SU-DHL-6 (cell line): ENCODE data around the gene COL25A1.

Source experiments
- EZH2phosphoT487 ChIP-seq: fragments of 200-600 bp; sonication (generic), shearing (Covaris generic); conservative IDR thresholded peaks from 2 replicates; pipeline ENCODE4 v1.6.1; 2018; ENCODE audit warnings: mild to moderate bottlenecking, antibody characterized with exemption, low read length, moderate library complexity, mixed read lengths
- TF ChIP-seq, protein P1 (sequence below): fragments of 200-600 bp; sonication (generic); IDR thresholded peaks from one replicate; pipeline ENCODE4 v1.5.1; 2017; ENCODE audit warnings: antibody characterized with exemption, mild to moderate bottlenecking, low read length, moderate library complexity; ENCODE audit not compliant: insufficient read depth, poor library complexity, severe bottlenecking

DNA sequence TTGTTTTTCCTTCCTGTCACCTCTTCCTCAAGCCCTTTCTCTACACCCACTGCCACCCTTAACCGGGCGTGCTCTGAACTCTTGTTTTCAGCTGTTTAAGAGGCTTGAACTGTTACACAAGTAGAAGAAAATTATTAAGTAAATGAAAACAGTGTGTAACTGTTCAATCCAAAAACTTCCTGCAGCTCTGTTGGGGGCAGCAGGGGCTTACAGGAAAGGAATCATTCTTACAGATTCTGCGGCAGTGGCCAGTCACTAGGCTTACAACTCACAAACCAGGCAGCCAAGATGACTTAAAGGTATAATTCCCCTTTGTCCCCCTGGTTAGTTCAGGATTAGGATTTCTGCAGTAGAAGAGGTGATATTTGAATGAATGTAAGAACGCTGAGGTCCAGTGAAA is 469.4 kb downstream of the COL25A1 start:
- TF ChIP-seq, protein P1, sequence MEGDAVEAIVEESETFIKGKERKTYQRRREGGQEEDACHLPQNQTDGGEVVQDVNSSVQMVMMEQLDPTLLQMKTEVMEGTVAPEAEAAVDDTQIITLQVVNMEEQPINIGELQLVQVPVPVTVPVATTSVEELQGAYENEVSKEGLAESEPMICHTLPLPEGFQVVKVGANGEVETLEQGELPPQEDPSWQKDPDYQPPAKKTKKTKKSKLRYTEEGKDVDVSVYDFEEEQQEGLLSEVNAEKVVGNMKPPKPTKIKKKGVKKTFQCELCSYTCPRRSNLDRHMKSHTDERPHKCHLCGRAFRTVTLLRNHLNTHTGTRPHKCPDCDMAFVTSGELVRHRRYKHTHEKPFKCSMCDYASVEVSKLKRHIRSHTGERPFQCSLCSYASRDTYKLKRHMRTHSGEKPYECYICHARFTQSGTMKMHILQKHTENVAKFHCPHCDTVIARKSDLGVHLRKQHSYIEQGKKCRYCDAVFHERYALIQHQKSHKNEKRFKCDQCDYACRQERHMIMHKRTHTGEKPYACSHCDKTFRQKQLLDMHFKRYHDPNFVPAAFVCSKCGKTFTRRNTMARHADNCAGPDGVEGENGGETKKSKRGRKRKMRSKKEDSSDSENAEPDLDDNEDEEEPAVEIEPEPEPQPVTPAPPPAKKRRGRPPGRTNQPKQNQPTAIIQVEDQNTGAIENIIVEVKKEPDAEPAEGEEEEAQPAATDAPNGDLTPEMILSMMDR = no peak
- no peak for TF ChIP-seq EZH2phosphoT487
